H1 (cell line): ENCODE data around the gene ALG2. TPM values are rescaled to one million over a fixed set of nuclear protein-coding genes. Genes with fewer than 3 reads are reported as not detected.

Experiments
- CTCF ChIA-PET: fragments of 300-600 bp; sonication (Branson Sonifier 250); formaldehyde crosslinking; loops from one replicate; lab custom pipeline; 2021; ENCODE audit not compliant: partially characterized antibody; lab: Charles Lee
- POLR2A ChIA-PET: fragments of 300-600 bp; sonication (Branson Sonifier 250); formaldehyde crosslinking; loops from one replicate; lab custom pipeline; 2021; ENCODE audit warnings: inconsistent platforms; ENCODE audit not compliant: partially characterized antibody; lab: Charles Lee
- DNase-seq, 2 experiments: peaks; one replicate each; pipeline versions ENCODE4 v3.0.0 to v3.0.0-alpha.2; 2010 to 2022; ENCODE audit warnings: low spot score in 2 of 2, low read depth in 1 of 2, mixed read lengths in 1 of 2
- FAIRE-seq: peaks from 2 replicates; lab custom pipeline; 2011; peaks lifted over from hg19 to GRCh38; lab: Jason Lieb, UNC
- H2AFZ ChIP-seq: 2 replicates; pipeline ENCODE4 v1.8.1; 2012; ENCODE audit warnings: low read length, inconsistent platforms
- H2AK5ac ChIP-seq: 2 replicates; pipeline ENCODE4 v1.6.1; 2013; ENCODE audit warnings: low read depth, low read length
- H2BK120ac ChIP-seq: replicated peaks from 2 replicates; pipeline ENCODE3; 2013; ENCODE audit warnings: low read depth, low read length, inconsistent platforms
- H2BK12ac ChIP-seq: 2 replicates; pipeline ENCODE4 v1.6.1; 2013; ENCODE audit warnings: low read depth, low read length
- H2BK15ac ChIP-seq: 2 replicates; pipeline ENCODE4 v1.6.1; 2013; ENCODE audit warnings: low read length
- H2BK20ac ChIP-seq: 2 replicates; pipeline ENCODE4 v1.6.1; 2013; ENCODE audit warnings: low read length
- H2BK5ac ChIP-seq: 2 replicates; pipeline ENCODE4 v1.6.1; 2013; ENCODE audit warnings: low read depth, low read length
- H3K14ac ChIP-seq: 2 replicates; pipeline ENCODE4 v1.6.1; 2013; ENCODE audit warnings: inconsistent platforms; ENCODE audit not compliant: insufficient read length
- H3K18ac ChIP-seq: 2 replicates; pipeline ENCODE4 v1.6.1; 2013; ENCODE audit warnings: low read length; ENCODE audit errors: extremely low read depth
- H3K23ac ChIP-seq: 2 replicates; pipeline ENCODE4 v1.6.1; 2013; ENCODE audit warnings: inconsistent platforms; ENCODE audit not compliant: insufficient read length
- H3K23me2 ChIP-seq: 2 replicates; pipeline ENCODE4 v1.6.1; 2013; ENCODE audit warnings: low read depth, low read length
- H3K27ac ChIP-seq: 2 replicates; pipeline ENCODE4 v1.6.1; 2011; ENCODE audit warnings: low read depth, low read length, inconsistent platforms
- H3K27me3 ChIP-seq, 4 experiments: replicated peaks in 1 of 4; 1 replicate in 1 of 4; 2 replicates in 3 of 4; pipeline versions ENCODE4 v1.6.1 to v1.8.1; 2011 to 2013; ENCODE audit warnings: low read length in 3 of 4, mild to moderate bottlenecking in 3 of 4, inconsistent platforms in 2 of 4, mixed read lengths in 2 of 4, moderate library complexity in 1 of 4; ENCODE audit not compliant: control insufficient read depth in 3 of 4, insufficient read depth in 3 of 4; ENCODE audit errors: extremely low read depth in 1 of 4
- H3K36me3 ChIP-seq, 4 experiments: 2 replicates each; pipeline versions ENCODE4 v1.6.1 to v1.8.1; 2011 to 2013; ENCODE audit warnings: mild to moderate bottlenecking in 4 of 4, low read length in 3 of 4, moderate library complexity in 2 of 4, control low read depth in 1 of 4, inconsistent platforms in 1 of 4; ENCODE audit not compliant: insufficient read depth in 4 of 4, control insufficient read depth in 2 of 4
- H3K4ac ChIP-seq: replicated peaks from 2 replicates; pipeline ENCODE3; 2013; ENCODE audit warnings: low read length, low read depth, mixed read lengths, inconsistent platforms; ENCODE audit not compliant: insufficient read length
- H3K4me1 ChIP-seq, 4 experiments: replicated peaks in 1 of 4; 1 replicate in 1 of 4; 2 replicates in 3 of 4; pipeline versions ENCODE4 v1.6.1 to v1.8.1; 2011 to 2013; ENCODE audit warnings: low read length in 3 of 4, inconsistent platforms in 2 of 4, mixed read lengths in 1 of 4; ENCODE audit not compliant: insufficient read depth in 4 of 4, control insufficient read depth in 3 of 4
- H3K4me2 ChIP-seq, 2 experiments: 2 replicates each; pipeline versions ENCODE4 v1.6.1 to v1.8.1; 2011 to 2013; ENCODE audit warnings: low read depth in 2 of 2, low read length in 2 of 2, control low read depth in 1 of 2, inconsistent platforms in 1 of 2, mild to moderate bottlenecking in 1 of 2; ENCODE audit not compliant: insufficient read depth in 1 of 2
- H3K4me3 ChIP-seq, 4 experiments: fragments of 200-600, 300-600 bp in 1 of 4; sonication (generic), shearing (Covaris generic), sonication (Bioruptor Twin) in 1 of 4; 2 replicates each; pipeline versions ENCODE4 v1.5.1 to v1.8.1; 2011 to 2016; ENCODE audit warnings: low read length in 4 of 4, low read depth in 3 of 4, control low read depth in 2 of 4, inconsistent platforms in 2 of 4, mild to moderate bottlenecking in 2 of 4, mixed read lengths in 1 of 4, moderate library complexity in 1 of 4; ENCODE audit not compliant: insufficient read depth in 2 of 4; ENCODE audit errors: extremely low read depth in 1 of 4
- H3K56ac ChIP-seq: replicated peaks from 2 replicates; pipeline ENCODE3; 2013; ENCODE audit warnings: low read depth, mild to moderate bottlenecking, mixed read lengths, low read length, inconsistent platforms; ENCODE audit not compliant: insufficient read length
- H3K79me1 ChIP-seq: 2 replicates; pipeline ENCODE4 v1.6.1; 2013; ENCODE audit warnings: low read depth, low read length, control low read depth
- H3K79me2 ChIP-seq, 2 experiments: 2 replicates each; pipeline versions ENCODE4 v1.6.1 to v1.8.1; 2012 to 2013; ENCODE audit warnings: low read length in 2 of 2, mild to moderate bottlenecking in 2 of 2, inconsistent platforms in 1 of 2; ENCODE audit not compliant: insufficient read depth in 2 of 2, control insufficient read depth in 1 of 2
- H3K9ac ChIP-seq, 4 experiments: replicated peaks in 1 of 4; 1 replicate in 1 of 4; 2 replicates in 3 of 4; pipeline versions ENCODE4 v1.6.1 to v1.8.1; 2011 to 2013; ENCODE audit warnings: low read depth in 3 of 4, low read length in 3 of 4, control low read depth in 2 of 4, mild to moderate bottlenecking in 2 of 4, moderate library complexity in 2 of 4, inconsistent platforms in 1 of 4; ENCODE audit errors: extremely low read depth in 1 of 4
- H3K9me3 ChIP-seq, 2 experiments: 2 replicates each; pipeline versions ENCODE4 v1.6.1 to v1.8.1; 2012 to 2013; ENCODE audit warnings: mild to moderate bottlenecking in 2 of 2, moderate library complexity in 2 of 2, control low read depth in 1 of 2, inconsistent platforms in 1 of 2, low read depth in 1 of 2, low read length in 1 of 2, mixed read lengths in 1 of 2; ENCODE audit not compliant: insufficient read depth in 2 of 2
- H4K20me1 ChIP-seq, 2 experiments: replicated peaks in 1 of 2; 2 replicates each; pipeline versions ENCODE3 to v1.8.1; 2011 to 2013; ENCODE audit warnings: inconsistent platforms in 2 of 2, low read length in 2 of 2, mild to moderate bottlenecking in 1 of 2; ENCODE audit not compliant: insufficient read depth in 2 of 2, control insufficient read depth in 1 of 2
- H4K5ac ChIP-seq: 2 replicates; pipeline ENCODE4 v1.6.1; 2013; ENCODE audit warnings: low read length, low read depth, mixed read lengths, inconsistent platforms; ENCODE audit not compliant: insufficient read length
- H4K8ac ChIP-seq: 2 replicates; pipeline ENCODE4 v1.8.0; 2013; ENCODE audit warnings: mild to moderate bottlenecking, moderate library complexity, low read length, inconsistent platforms; ENCODE audit not compliant: insufficient read depth; ENCODE audit errors: extremely low read depth
- H4K91ac ChIP-seq: replicated peaks from 2 replicates; pipeline ENCODE3; 2013; ENCODE audit warnings: low read length, mixed read lengths, inconsistent platforms; ENCODE audit not compliant: insufficient read length
- ASH2L ChIP-seq: fragments of 200-600, 300-600 bp; sonication (generic); IDR thresholded peaks from one replicate; pipeline ENCODE4 v1.7.1; 2017; ENCODE audit warnings: low read length
- BACH1 ChIP-seq: IDR thresholded peaks from 2 replicates; pipeline ENCODE4 v1.6.1; 2012; ENCODE audit warnings: low read length, improper control_type of control experiment
- BRCA1 ChIP-seq: IDR thresholded peaks from 2 replicates; pipeline ENCODE4 v1.6.1; 2012; ENCODE audit warnings: low read depth, low read length, improper control_type of control experiment
- CREB1 ChIP-seq: IDR thresholded peaks from 2 replicates; pipeline ENCODE4 v1.6.1; 2012; ENCODE audit warnings: inconsistent platforms
- EGR1 ChIP-seq: IDR thresholded peaks from 2 replicates; pipeline ENCODE4 v1.6.1; 2011; ENCODE audit warnings: low read depth, low read length, borderline replicate concordance
- HDAC2 ChIP-seq, 2 experiments: fragments of 300-600 bp in 1 of 2; sonication (generic) in 1 of 2; IDR thresholded peaks; 2 replicates each; pipeline ENCODE4 v1.6.1; 2011 to 2012; ENCODE audit warnings: low read depth in 2 of 2, low read length in 2 of 2, mild to moderate bottlenecking in 2 of 2, moderate library complexity in 2 of 2, borderline replicate concordance in 1 of 2, inconsistent platforms in 1 of 2
- KDM4A ChIP-seq: IDR thresholded peaks from one replicate; pipeline ENCODE4 v1.7.1; 2012; ENCODE audit warnings: low read depth, mild to moderate bottlenecking, moderate library complexity, low read length, inconsistent platforms; ENCODE audit not compliant: severe bottlenecking
- RNF2 ChIP-seq: fragments of 200-900, 300-1000 bp; sonication (generic); IDR thresholded peaks from 2 replicates; pipeline ENCODE4 v1.7.1; 2016; ENCODE audit warnings: borderline replicate concordance, low read depth, mild to moderate bottlenecking, antibody characterized with exemption, low read length; ENCODE audit not compliant: poor library complexity, severe bottlenecking; ENCODE audit errors: missing control alignments
- TAF1 ChIP-seq: IDR thresholded peaks from 2 replicates; pipeline ENCODE4 v1.6.1; 2011; ENCODE audit warnings: mild to moderate bottlenecking, low read depth, low read length
- TAF7 ChIP-seq: optimal IDR thresholded peaks from 2 replicates; pipeline ENCODE3; 2011; ENCODE audit warnings: low read depth, mild to moderate bottlenecking, inconsistent platforms, low read length, moderate library complexity, borderline replicate concordance
- TBP ChIP-seq: IDR thresholded peaks from 2 replicates; pipeline ENCODE4 v1.6.1; 2011; ENCODE audit warnings: low read depth, low read length, improper control_type of control experiment
- TEAD4 ChIP-seq: IDR thresholded peaks from 2 replicates; pipeline ENCODE4 v1.6.1; 2012; ENCODE audit warnings: low read depth, low read length, inconsistent platforms, mixed read lengths
- WGBS, 2 experiments: shearing (Covaris generic) in 1 of 2; methylation state at CpG; one replicate each; pipeline versions ENCODE4 v1.1.6 to v1.1.7; 2013 to 2015; ENCODE audit warnings: low lambda C conversion rate in 2 of 2, mixed read lengths in 2 of 2, inconsistent platforms in 1 of 2, low coverage in 1 of 2, missing lambda C conversion rate in 1 of 2; ENCODE audit not compliant: insufficient replicate concordance in 2 of 2, insufficient coverage in 1 of 2, insufficient read length in 1 of 2; ENCODE audit errors: extremely low coverage in 1 of 2, missing lambda C conversion rate in 1 of 2; 5-methylcytosine and 5-hydroxymethylcytosine counted together
- polyA plus RNA-seq, 7 experiments: library from polyadenylated mRNA; depleted of rRNA in 3 of 7; stranded (reverse) in 5 of 7; unstranded in 2 of 7; fragments of >200 nt in 5 of 7; fragments of 200-250 nt in 2 of 7; gene quantifications; 1 replicate in 5 of 7; 2 replicates in 1 of 7; 4 replicates in 1 of 7; pipeline versions ENCODE4 v1.2.1 to v1.2.3, GENCODE V29; 2011 to 2013; ENCODE audit warnings: missing spikeins in 2 of 7, mixed read lengths in 2 of 7
- total RNA-seq: library from RNA; stranded (reverse); fragmentation: NEBNext Ultra II Directional; extraction: Animal tissue kit (Norgen Biotek cat#: 25700); gene quantifications from 2 replicates; pipeline ENCODE4 v1.2.1, GENCODE V29; 2021

The ALG2 gene
- total and polyA plus RNA-seq, 2 of the 8 experiments (the other 6 are each of a cell fraction or from before 2014, with no cell fraction given): 27.1 to 30.7 TPM

DNA sequence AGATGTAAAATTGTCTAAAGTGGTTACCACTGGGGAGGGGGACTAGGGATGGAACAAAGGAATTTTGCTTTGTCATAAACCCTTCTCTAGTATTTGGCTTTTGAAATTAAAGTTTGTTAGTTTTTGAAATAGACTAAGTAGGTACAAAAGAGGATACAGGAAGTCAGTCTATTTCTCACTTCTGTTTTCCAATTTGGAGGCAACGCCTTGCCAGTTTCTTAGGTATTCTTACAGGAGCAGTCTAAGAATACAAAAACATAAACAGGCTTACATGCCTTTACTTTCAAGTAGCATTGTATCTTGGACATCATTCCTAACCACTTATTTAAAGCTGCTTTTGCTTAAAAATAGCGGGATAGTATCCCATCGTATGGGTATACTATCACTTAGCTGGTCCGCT lies 34.4 kb downstream of the ALG2 start:
- no peak overlapping the region for H2AFZ ChIP-seq
- no peak overlapping the region for H2BK5ac ChIP-seq
- no peaks in the 10 kb centered on the region for H3K79me2 ChIP-seq
- no peak overlapping the region for H2BK20ac ChIP-seq
- 86% methylated on average over 4 of the region's 4 CpGs; no CpG with 5 or more reads in 1 of the 2 experiments for WGBS, 2 experiments
- no peak for TF ChIP-seq CREB1
- no peak for TF ChIP-seq TAF7
- TF ChIP-seq BACH1: no peak
- TF ChIP-seq EGR1: no peak
- no peak for TF ChIP-seq ASH2L
- no peak for TF ChIP-seq TAF1
- no peak for TF ChIP-seq RNF2
- TF ChIP-seq TBP: no peak
- TF ChIP-seq BRCA1: no peak
- TF ChIP-seq HDAC2 (IDR thresholded peaks at IDR 0.05; ENCODE audit: borderline replicate concordance in 1 of 2, low read depth in 2 of 2, low read length in 2 of 2): no peak
- TF ChIP-seq TEAD4: no peak
- no peak for TF ChIP-seq KDM4A
- FAIRE-seq (no peak), DNase-seq (no peak)
- no peak overlapping the region for H3K23ac ChIP-seq
- H3K23me2 ChIP-seq: no peaks in the 10 kb centered on the region
- H2BK12ac ChIP-seq: no peak overlapping the region
- no peak overlapping the region for H4K8ac ChIP-seq
- peaks cover 0 to 3% (median 1%) of the 10 kb centered on the region in 4 experiments; a peak in 2 of 7 replicates for H3K4me1 ChIP-seq
- H2BK120ac ChIP-seq: no peak overlapping the region
- no peaks in the 10 kb centered on the region for H3K9me3 ChIP-seq
- POLR2A ChIA-PET: interaction anchor here (1.2 to 1.8 kb wide), 3 partner anchors 27 to 34 kb away, joined by 3 to 4 read pairs (median 4); partner anchors contain the start of genes ALG2 and SEC61B
- no peaks in the 10 kb centered on the region for H3K79me1 ChIP-seq
- H4K91ac ChIP-seq: no peak overlapping the region
- CTCF ChIA-PET: interaction anchor here (0.8 to 9.4 kb wide), 6 partner anchors 11 to 44 kb away, joined by 3 to 105 read pairs (median 5); no protein-coding TSS in a partner anchor
- no peaks in the 10 kb centered on the region for H4K20me1 ChIP-seq
- no peak overlapping the region for H3K4me3 ChIP-seq
- H3K18ac ChIP-seq: no peak overlapping the region
- no peaks in the 10 kb centered on the region for H3K27me3 ChIP-seq
- H3K4me2 ChIP-seq: no peak overlapping the region
- no peak overlapping the region for H3K4ac ChIP-seq
- H3K9ac ChIP-seq: no peak overlapping the region
- no peak overlapping the region for H3K56ac ChIP-seq
- H3K14ac ChIP-seq: no peak overlapping the region
- H3K36me3 ChIP-seq: no peaks in the 10 kb centered on the region
- H3K27ac ChIP-seq: no peak overlapping the region
- no peak overlapping the region for H4K5ac ChIP-seq
- no peak overlapping the region for H2AK5ac ChIP-seq
- H2BK15ac ChIP-seq: no peak overlapping the region
